ENCODE measurements around the gene ACSM3. TPM values are rescaled to one million over a fixed set of nuclear protein-coding genes. Genes with fewer than 3 reads are reported as not detected.
A peak's percentile ranks its signal among the peaks of the same experiment; 100 is the strongest.

ACSM3 gene
- total RNA-seq, 1 experiment from 2014 or later: 2.3 TPM

GRCh38 chr16:20806168-20807050, 42.6 kb downstream of the ACSM3 start, which contains the start of the genes ERI2 and REXO5:
Gene ERI2, minus strand, starts transcription at chr16:20806472. Its CDS starts 42 bp downstream, at chr16:20806430.
Gene REXO5, plus strand, starts transcription at chr16:20806527. Its CDS starts 427 bp downstream, at chr16:20806954.
- H3K4me1 Mint-ChIP-seq (ENCODE audit: insufficient read depth, unreplicated experiment): peaks cover 6% of the 10 kb centered on the region
- peak within 1 kb of the TSS; percentile 97 for H3K4me3 Mint-ChIP-seq (ENCODE audit: unreplicated experiment)
- POLR2A ChIA-PET: interaction anchor here (0.5 to 4.4 kb wide), 27 partner anchors 10 to 1492 kb away, joined by 3 to 33 read pairs (median 4); partner anchors contain the start of genes DCUN1D3, DNAH3, LDAF1 and LYRM1
- CTCF ChIA-PET: interaction anchor here (0.6 to 2.9 kb wide), 23 partner anchors 9 to 1235 kb away, joined by 3 to 13 read pairs (median 4); no protein-coding TSS in a partner anchor
- peak within 1 kb of the TSS; percentile 93 for H3K27ac Mint-ChIP-seq (ENCODE audit: low read depth, unreplicated experiment)
- peaks cover 15% of the 10 kb centered on the region for H3K36me3 Mint-ChIP-seq (ENCODE audit: insufficient read depth, unreplicated experiment)
- TF ChIP-seq CTCF (IDR thresholded peaks at IDR 0.05; ENCODE audit: unreplicated experiment): peak; percentile 44
- H3K27me3 Mint-ChIP-seq (ENCODE audit: insufficient read depth, unreplicated experiment): no peaks in the 10 kb centered on the region
- intact Hi-C loops (cut with micrococcal nuclease): loop anchor here (2.0 to 5.0 kb wide), 3 partner anchors 46 to 351 kb away; partner anchors contain the start of genes DCUN1D3, LDAF1 and LYRM1
- BruUV-seq (replicated peaks): TSS peak; percentile 83
- DNase-seq (ENCODE audit: unreplicated experiment): peak; percentile 95
- H3K9me3 Mint-ChIP-seq (ENCODE audit: unreplicated experiment): no peaks in the 10 kb centered on the region

- Mint-ChIP-seq H3K9me3 (ENCODE audit: unreplicated experiment) (no peaks in the 10 kb centered on the region), H3K4me3 (ENCODE audit: unreplicated experiment) (peak overlapping the region; percentile 97), H3K27ac (ENCODE audit: low read depth, unreplicated experiment) (peak overlapping the region; percentile 93), H3K4me1 (ENCODE audit: insufficient read depth, unreplicated experiment) (peaks cover 6% of the 10 kb centered on the region), H3K27me3 (ENCODE audit: insufficient read depth, unreplicated experiment) (no peaks in the 10 kb centered on the region), H3K36me3 (ENCODE audit: insufficient read depth, unreplicated experiment) (peaks cover 11% of the 10 kb centered on the region)
- TF ChIP-seq CTCF (IDR thresholded peaks at IDR 0.05; ENCODE audit: unreplicated experiment): no peak
- ChIA-PET CTCF (interaction anchor here (0.6 to 2.3 kb wide), 3 partner anchors 8 to 58 kb away, joined by 3 to 6 read pairs (median 4); no protein-coding TSS in a partner anchor), POLR2A (interaction anchor here (0.7 to 4.4 kb wide), 4 partner anchors 10 to 493 kb away, joined by 3 to 33 read pairs (median 28); partner anchors contain the start of genes DCUN1D3 and LYRM1)
- no TSS peak for BruUV-seq (replicated peaks)
- intact Hi-C loops (cut with micrococcal nuclease): loop anchor here (2.0 to 5.0 kb wide), 3 partner anchors 45 to 349 kb away; partner anchors contain the start of genes DCUN1D3, LDAF1 and LYRM1
- DNase-seq (ENCODE audit: unreplicated experiment): no peak
Measured at GRCh38 chr16:20807862-20808261, 44.0 kb downstream of the ACSM3 start.

GRCh38 chr16:20811889-20812439, 48.1 kb downstream of the ACSM3 start:
- no peak for TF ChIP-seq CTCF (IDR thresholded peaks at IDR 0.05; ENCODE audit: unreplicated experiment)

More at GRCh38 chr16:20811889-20812439, 48.1 kb downstream of the ACSM3 start:
- Mint-ChIP-seq H3K27me3 (ENCODE audit: insufficient read depth, unreplicated experiment) (no peaks in the 10 kb centered on the region), H3K4me1 (ENCODE audit: insufficient read depth, unreplicated experiment) (peaks cover 6% of the 10 kb centered on the region), H3K36me3 (ENCODE audit: insufficient read depth, unreplicated experiment) (no peaks in the 10 kb centered on the region), H3K27ac (ENCODE audit: low read depth, unreplicated experiment) (no peak overlapping the region), H3K9me3 (ENCODE audit: unreplicated experiment) (no peaks in the 10 kb centered on the region), H3K4me3 (ENCODE audit: unreplicated experiment) (no peak overlapping the region)
- intact Hi-C loops (cut with micrococcal nuclease): no loop called here
- no TSS peak for BruUV-seq (replicated peaks)
- POLR2A ChIA-PET: interaction anchor here (1.4 to 1.7 kb wide), 2 partner anchors 37 to 40 kb away, joined by 3 to 5 read pairs; no protein-coding TSS in a partner anchor
- CTCF ChIA-PET: interaction anchor here (0.6 to 1.4 kb wide), 3 partner anchors 9 to 37 kb away, joined by 3 read pairs; no protein-coding TSS in a partner anchor
- no peak for DNase-seq (ENCODE audit: unreplicated experiment)

Measured in MCF 10A (cell line).